Breast epithelium (tissue), 4 donors: Measurements from ENCODE around the gene CSNK2A1. TPM values are rescaled to one million over a fixed set of nuclear protein-coding genes. Genes with fewer than 3 reads are reported as not detected.

Experiments
- DNase-seq, 2 donors: peaks; one replicate each; pipeline ENCODE4 v3.0.0-alpha.2; 2019; ENCODE audit warnings: low spot score in 2 of 2
- H3K27ac ChIP-seq, 2 donors: fragments of 200-600 bp; sonication (generic) in 1 of 2; one replicate each; pipeline ENCODE4 v1.5.1; 2016 to 2019; ENCODE audit warnings: mild to moderate bottlenecking in 1 of 2
- H3K27me3 ChIP-seq, 2 donors: fragments of 200-600 bp; sonication (generic) in 1 of 2; one replicate each; pipeline versions ENCODE4 v1.5.1 to v1.6.0; 2017 to 2019; ENCODE audit warnings: control low read depth in 1 of 2, mild to moderate bottlenecking in 1 of 2
- H3K36me3 ChIP-seq: fragments of 200-600 bp; one replicate; pipeline ENCODE4 v1.5.1; 2019
- H3K4me1 ChIP-seq, 2 donors: fragments of 200-600 bp; sonication (generic); one replicate each; pipeline ENCODE4 v1.5.1; 2016 to 2019; ENCODE audit warnings: control low read depth in 1 of 2
- H3K4me3 ChIP-seq, 3 donors: fragments of 200-600 bp; sonication (generic); 1 replicate in 2 of 3; 2 replicates in 1 of 3; pipeline ENCODE4 v1.5.1; 2016 to 2019; ENCODE audit warnings: mild to moderate bottlenecking in 3 of 3, moderate library complexity in 2 of 3
- H3K9me3 ChIP-seq, 2 donors: fragments of 200-600 bp; sonication (generic) in 1 of 2; one replicate each; pipeline ENCODE4 v1.5.1; 2016 to 2019; ENCODE audit warnings: control low read depth in 1 of 2
- CTCF ChIP-seq, 3 donors: fragments of 450-650 bp; IDR thresholded peaks; one replicate each; pipeline ENCODE4 v1.5.1; 2016 to 2017; ENCODE audit warnings: antibody characterized with exemption in 3 of 3, mild to moderate bottlenecking in 3 of 3, moderate library complexity in 3 of 3
- POLR2A ChIP-seq: fragments of 450-650 bp; IDR thresholded peaks from one replicate; pipeline ENCODE4 v1.6.1; 2016; ENCODE audit warnings: antibody characterized with exemption, mild to moderate bottlenecking, moderate library complexity
- POLR2AphosphoS5 ChIP-seq, 3 donors: sonication (generic); formaldehyde crosslinking; IDR thresholded peaks; one replicate each; pipeline ENCODE4 v1.6.1; 2017; ENCODE audit warnings: antibody characterized with exemption in 3 of 3
- intact Hi-C: fragments of 100-400 bp; cut with DNase I; formaldehyde crosslinking; loops from one replicate; pipeline ENCODE4 v1.15.1; 2023; ENCODE audit warnings: low total_unique reads
- total RNA-seq, 3 donors: library from RNA; depleted of rRNA; stranded (reverse); fragments of >200 nt; gene quantifications; one replicate each; pipeline ENCODE4 v1.1.0, GENCODE V29; 2016

CSNK2A1 gene
- total RNA-seq, 3 donors from 2014 or later = 55.0 to 90.9 (median 77.7) TPM

- Histone ChIP-seq H3K27me3 (no peaks in the 10 kb centered on the region), H3K27ac (no peak overlapping the region), H3K9me3 (no peaks in the 10 kb centered on the region), H3K36me3 (no peaks in the 10 kb centered on the region), H3K4me3 (no peak overlapping the region), H3K4me1 (peaks cover 1 to 3% of the 10 kb centered on the region in 2 donors)
- intact Hi-C loops = no loop called here
- DNase-seq = no peak
- TF ChIP-seq POLR2AphosphoS5 (IDR thresholded peaks at IDR 0.05) = no peak
- no peak for TF ChIP-seq POLR2A
- no peak for TF ChIP-seq CTCF (IDR thresholded peaks at IDR 0.05)
Measured at GRCh38 chr20:547394-547793, 3.8 kb upstream of the CSNK2A1 start.

GRCh38 chr20:546353-546752, 2.8 kb upstream of the CSNK2A1 start:
- no peaks in the 10 kb centered on the region for H3K36me3 ChIP-seq
- intact Hi-C loops = no loop called here
- DNase-seq = no peak
- no peak overlapping the region for H3K27ac ChIP-seq
- TF ChIP-seq CTCF (IDR thresholded peaks at IDR 0.05) (no peak), POLR2AphosphoS5 (IDR thresholded peaks at IDR 0.05) (no peak), POLR2A (no peak)
- H3K4me3 ChIP-seq = no peak overlapping the region
- no peaks in the 10 kb centered on the region for H3K9me3 ChIP-seq
- H3K27me3 ChIP-seq = no peaks in the 10 kb centered on the region
- peaks cover 7 to 12% of the 10 kb centered on the region in 2 donors for H3K4me1 ChIP-seq

GRCh38 chr20:544153-544725, 649 bp upstream of the CSNK2A1 start:
- Histone ChIP-seq H3K4me1 (peaks cover 7 to 15% of the 10 kb centered on the region in 2 donors), H3K4me3 (peak overlapping the region; percentile 70 to 98 (median 95)), H3K9me3 (no peaks in the 10 kb centered on the region), H3K36me3 (no peaks in the 10 kb centered on the region), H3K27ac (peak overlapping the region; percentile 87 to 91), H3K27me3 (no peaks in the 10 kb centered on the region)
- TF ChIP-seq CTCF (IDR thresholded peaks at IDR 0.05) = no peak
- no peak for TF ChIP-seq POLR2A
- TF ChIP-seq POLR2AphosphoS5 (IDR thresholded peaks at IDR 0.05) = no peak
- no peak for DNase-seq
- intact Hi-C loops = no loop called here

GRCh38 chr20:542777-543368, 717 bp downstream of the CSNK2A1 start:
- Histone ChIP-seq H3K4me3 (peak overlapping the region; percentile 70 to 98 (median 95)), H3K36me3 (no peaks in the 10 kb centered on the region), H3K9me3 (no peaks in the 10 kb centered on the region), H3K27me3 (no peaks in the 10 kb centered on the region), H3K27ac (peak overlapping the region; percentile 87 to 91), H3K4me1 (peaks cover 7 to 15% of the 10 kb centered on the region in 2 donors)
- no peak for DNase-seq
- TF ChIP-seq POLR2AphosphoS5 (IDR thresholded peaks at IDR 0.05) (no peak), CTCF (IDR thresholded peaks at IDR 0.05) (no peak), POLR2A (no peak)
- intact Hi-C loops = no loop called here

- no peak for TF ChIP-seq CTCF (IDR thresholded peaks at IDR 0.05)
- TF ChIP-seq POLR2A = no peak
- Histone ChIP-seq H3K27ac (no peak overlapping the region), H3K4me3 (peak overlapping the region in 1 of 3 donors; percentile 8), H3K27me3 (no peaks in the 10 kb centered on the region), H3K4me1 (peaks cover 7 to 20% of the 10 kb centered on the region in 2 donors), H3K9me3 (no peaks in the 10 kb centered on the region), H3K36me3 (no peaks in the 10 kb centered on the region)
- DNase-seq = no peak
- intact Hi-C loops = no loop called here
Measured at GRCh38 chr20:540391-541201, 3.0 kb downstream of the CSNK2A1 start.
